ENCODE data around the gene TRMT11. TPM values are rescaled to one million over a fixed set of nuclear protein-coding genes. Genes with fewer than 3 reads are reported as not detected.

TRMT11 gene
- total RNA-seq, 2 donors from 2014 or later, result 29.4 to 35.4 TPM

GRCh38 chr6:126042001-126042419 lies 55.7 kb downstream of the TRMT11 start:
- no peak overlapping the region for H3K4me3 ChIP-seq (ENCODE audit: low read length)
- Mint-ChIP-seq H3K27me3 (ENCODE audit: insufficient read depth) (no peaks in the 10 kb centered on the region), H3K36me3 (ENCODE audit: low read depth) (peaks cover 48% of the 10 kb centered on the region), H3K27ac (no peak overlapping the region), H3K4me3 (no peak overlapping the region), H3K9me3 (peaks cover 12% of the 10 kb centered on the region), H3K4me1 (no peaks in the 10 kb centered on the region)
- H3K9ac ChIP-seq (ENCODE audit: extremely low read depth, low read length, poor library complexity, severe bottlenecking), result no peak overlapping the region
- H3K9me3 ChIP-seq (ENCODE audit: control insufficient read depth, low read length), result peaks cover 17% of the 10 kb centered on the region
- WGBS, 2 experiments (ENCODE audit: insufficient coverage in 1 of 2, insufficient read length in 1 of 2), result 97 to 100% methylated on average over 1 of the region's 1 CpG
- no peaks in the 10 kb centered on the region for H3K4me1 ChIP-seq (ENCODE audit: control insufficient read depth, insufficient read depth, low read length)
- TF ChIP-seq, protein P1, sequence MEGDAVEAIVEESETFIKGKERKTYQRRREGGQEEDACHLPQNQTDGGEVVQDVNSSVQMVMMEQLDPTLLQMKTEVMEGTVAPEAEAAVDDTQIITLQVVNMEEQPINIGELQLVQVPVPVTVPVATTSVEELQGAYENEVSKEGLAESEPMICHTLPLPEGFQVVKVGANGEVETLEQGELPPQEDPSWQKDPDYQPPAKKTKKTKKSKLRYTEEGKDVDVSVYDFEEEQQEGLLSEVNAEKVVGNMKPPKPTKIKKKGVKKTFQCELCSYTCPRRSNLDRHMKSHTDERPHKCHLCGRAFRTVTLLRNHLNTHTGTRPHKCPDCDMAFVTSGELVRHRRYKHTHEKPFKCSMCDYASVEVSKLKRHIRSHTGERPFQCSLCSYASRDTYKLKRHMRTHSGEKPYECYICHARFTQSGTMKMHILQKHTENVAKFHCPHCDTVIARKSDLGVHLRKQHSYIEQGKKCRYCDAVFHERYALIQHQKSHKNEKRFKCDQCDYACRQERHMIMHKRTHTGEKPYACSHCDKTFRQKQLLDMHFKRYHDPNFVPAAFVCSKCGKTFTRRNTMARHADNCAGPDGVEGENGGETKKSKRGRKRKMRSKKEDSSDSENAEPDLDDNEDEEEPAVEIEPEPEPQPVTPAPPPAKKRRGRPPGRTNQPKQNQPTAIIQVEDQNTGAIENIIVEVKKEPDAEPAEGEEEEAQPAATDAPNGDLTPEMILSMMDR (conservative IDR thresholded peaks at IDR 0.05), result no peak
- H3K27me3 ChIP-seq (ENCODE audit: control insufficient read depth, insufficient read depth, low read length, poor library complexity, severe bottlenecking), result no peaks in the 10 kb centered on the region
- peaks cover 50% of the 10 kb centered on the region for H3K36me3 ChIP-seq (ENCODE audit: control insufficient read depth, insufficient read depth, low read length)
- DNase-seq, result no peak
- no peak overlapping the region for H3K27ac ChIP-seq (ENCODE audit: low read depth, low read length)

GRCh38 chr6:126047648-126048047 lies 61.3 kb downstream of the TRMT11 start:
- H3K27me3 ChIP-seq (ENCODE audit: control insufficient read depth, insufficient read depth, low read length, poor library complexity, severe bottlenecking), result no peaks in the 10 kb centered on the region
- H3K27me3 Mint-ChIP-seq (ENCODE audit: insufficient read depth), result no peaks in the 10 kb centered on the region
- peaks cover under 1% of the 10 kb centered on the region for H3K36me3 ChIP-seq (ENCODE audit: control insufficient read depth, insufficient read depth, low read length)
- H3K36me3 Mint-ChIP-seq (ENCODE audit: low read depth), result peaks cover 36% of the 10 kb centered on the region
- H3K4me1 ChIP-seq (ENCODE audit: control insufficient read depth, insufficient read depth, low read length), result no peaks in the 10 kb centered on the region
- 95 to 97% methylated on average over 4 to 7 of the region's 7 CpGs for WGBS, 2 experiments (ENCODE audit: insufficient coverage in 1 of 2, insufficient read length in 1 of 2)
- peaks cover 10% of the 10 kb centered on the region for H3K9me3 Mint-ChIP-seq
- H3K4me3 ChIP-seq (ENCODE audit: low read length), result no peak overlapping the region
- no peak overlapping the region for H3K27ac Mint-ChIP-seq
- H3K27ac ChIP-seq (ENCODE audit: low read depth, low read length), result no peak overlapping the region
- TF ChIP-seq, protein P1 (conservative IDR thresholded peaks at IDR 0.05), result no peak
- H3K4me3 Mint-ChIP-seq, result no peak overlapping the region
- H3K9ac ChIP-seq (ENCODE audit: extremely low read depth, low read length, poor library complexity, severe bottlenecking), result no peak overlapping the region
- DNase-seq, result no peak
- peaks cover 10% of the 10 kb centered on the region for H3K9me3 ChIP-seq (ENCODE audit: control insufficient read depth, low read length)
- H3K4me1 Mint-ChIP-seq, result no peaks in the 10 kb centered on the region

- Mint-ChIP-seq H3K4me1 (no peaks in the 10 kb centered on the region), H3K9me3 (peaks cover 8% of the 10 kb centered on the region), H3K27ac (no peak overlapping the region), H3K27me3 (ENCODE audit: insufficient read depth) (no peaks in the 10 kb centered on the region), H3K36me3 (ENCODE audit: low read depth) (peaks cover 44% of the 10 kb centered on the region), H3K4me3 (no peak overlapping the region)
- WGBS, 2 experiments (ENCODE audit: insufficient coverage in 1 of 2, insufficient read length in 1 of 2), result 91 to 92% methylated on average over 4 of the region's 4 CpGs
- Histone ChIP-seq H3K9me3 (ENCODE audit: control insufficient read depth, low read length) (peaks cover 9% of the 10 kb centered on the region), H3K4me3 (ENCODE audit: low read length) (no peak overlapping the region), H3K36me3 (ENCODE audit: control insufficient read depth, insufficient read depth, low read length) (no peaks in the 10 kb centered on the region), H3K9ac (ENCODE audit: extremely low read depth, low read length, poor library complexity, severe bottlenecking) (no peak overlapping the region), H3K27me3 (ENCODE audit: control insufficient read depth, insufficient read depth, low read length, poor library complexity, severe bottlenecking) (no peaks in the 10 kb centered on the region), H3K4me1 (ENCODE audit: control insufficient read depth, insufficient read depth, low read length) (no peaks in the 10 kb centered on the region), H3K27ac (ENCODE audit: low read depth, low read length) (no peak overlapping the region)
- no peak for DNase-seq
- TF ChIP-seq, protein P1 (conservative IDR thresholded peaks at IDR 0.05), result no peak
Observed at GRCh38 chr6:126048635-126049034, 62.3 kb downstream of the TRMT11 start.
